Subcutaneous abdominal adipose tissue (tissue), 5 donors: ENCODE data around the gene LUC7L.
A peak's percentile ranks its signal among the peaks of the same experiment; 100 is the strongest.
"Not testable (repeated sequence)": the region's sequence is repeated elsewhere in the genome, so short reads cannot be mapped to it uniquely, and the experiment has no call there.

Source experiments
- H3K27ac ChIP-seq: one replicate; pipeline ENCODE4 v1.7.0; 2013; ENCODE audit warnings: low read depth, mild to moderate bottlenecking, inconsistent platforms, low read length, moderate library complexity
- H3K27me3 ChIP-seq, 5 donors: one replicate each; pipeline ENCODE4 v1.7.0; 2013; ENCODE audit warnings: low read length in 5 of 5, inconsistent platforms in 1 of 5; ENCODE audit not compliant: control insufficient read depth in 5 of 5, insufficient read depth in 4 of 5
- H3K36me3 ChIP-seq, 5 donors: one replicate each; pipeline ENCODE4 v1.7.0; 2013; ENCODE audit warnings: low read length in 5 of 5; ENCODE audit not compliant: control insufficient read depth in 5 of 5, insufficient read depth in 5 of 5
- H3K4me1 ChIP-seq, 5 donors: one replicate each; pipeline ENCODE4 v1.7.0; 2013; ENCODE audit warnings: low read length in 5 of 5, mild to moderate bottlenecking in 3 of 5, moderate library complexity in 1 of 5; ENCODE audit not compliant: control insufficient read depth in 5 of 5, insufficient read depth in 5 of 5
- H3K4me3 ChIP-seq, 5 donors: one replicate each; pipeline ENCODE4 v1.7.0; 2013; ENCODE audit warnings: low read length in 5 of 5, low read depth in 1 of 5
- H3K9ac ChIP-seq, 5 donors: one replicate each; pipeline ENCODE4 v1.7.0; 2013; ENCODE audit warnings: low read length in 5 of 5, mild to moderate bottlenecking in 4 of 5, moderate library complexity in 3 of 5
- H3K9me3 ChIP-seq, 5 donors: one replicate each; pipeline ENCODE4 v1.7.0; 2013; ENCODE audit warnings: low read length in 5 of 5; ENCODE audit not compliant: control insufficient read depth in 5 of 5
- donor health status: healthy.
- donor health status: healthy.
- donor health status: healthy.
- donor health status: healthy.
- donor health status: healthy.

LUC7L gene

DNA sequence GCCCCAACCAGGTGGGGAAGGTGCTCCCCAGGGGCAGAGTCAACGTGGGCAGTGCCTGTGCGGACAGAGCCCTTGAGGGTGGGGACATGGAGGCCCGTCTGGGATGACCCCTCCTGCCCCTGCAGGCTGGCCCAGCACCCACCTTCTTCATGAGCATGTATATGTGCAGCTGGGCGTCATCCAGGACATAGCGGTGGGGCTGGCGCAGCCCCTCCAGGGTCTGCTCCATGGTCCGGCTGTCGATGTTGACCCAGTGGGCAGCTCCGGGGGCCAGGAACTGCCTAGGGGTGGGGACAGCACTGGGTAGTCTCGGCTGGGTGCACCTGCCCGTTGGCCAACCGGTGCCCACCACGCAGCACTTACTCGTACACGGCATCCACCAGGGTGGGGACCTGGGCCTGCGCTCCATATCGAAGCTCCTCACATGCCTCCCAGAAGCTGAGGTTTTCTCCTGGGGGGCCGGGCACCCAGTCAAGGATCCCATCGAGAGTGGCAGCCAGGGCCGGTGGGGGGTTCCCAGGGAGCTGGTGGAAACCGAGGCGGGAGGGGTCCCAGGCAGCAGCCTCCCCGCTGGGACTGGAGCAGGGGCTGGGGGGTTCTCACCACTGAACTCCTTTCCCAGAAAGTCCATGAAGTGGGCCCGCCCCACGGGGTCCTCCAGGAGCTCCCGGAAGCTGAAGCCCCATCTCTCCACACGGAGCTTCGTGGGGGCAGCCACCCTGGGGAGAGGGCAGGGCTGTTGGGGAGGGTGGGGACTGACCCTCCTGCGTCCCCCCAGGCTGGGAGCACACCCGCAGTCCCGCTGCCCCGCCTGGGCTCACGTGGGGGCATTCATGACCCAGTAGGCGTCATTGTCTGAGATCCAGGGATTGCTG is 41.4 kb upstream of the LUC7L start:
- no peak overlapping the region for H3K4me3 ChIP-seq
- peaks cover 0 to 9% (median 0%) of the 10 kb centered on the region in 5 donors for H3K27me3 ChIP-seq
- no peaks in the 10 kb centered on the region for H3K9me3 ChIP-seq
- H3K9ac ChIP-seq: no peak overlapping the region
- H3K4me1 ChIP-seq: peaks cover 0 to 33% (median 19%) of the 10 kb centered on the region in 5 donors
- peaks cover 0 to 2% (median 0%) of the 10 kb centered on the region in 5 donors for H3K36me3 ChIP-seq
- no peak overlapping the region for H3K27ac ChIP-seq

DNA sequence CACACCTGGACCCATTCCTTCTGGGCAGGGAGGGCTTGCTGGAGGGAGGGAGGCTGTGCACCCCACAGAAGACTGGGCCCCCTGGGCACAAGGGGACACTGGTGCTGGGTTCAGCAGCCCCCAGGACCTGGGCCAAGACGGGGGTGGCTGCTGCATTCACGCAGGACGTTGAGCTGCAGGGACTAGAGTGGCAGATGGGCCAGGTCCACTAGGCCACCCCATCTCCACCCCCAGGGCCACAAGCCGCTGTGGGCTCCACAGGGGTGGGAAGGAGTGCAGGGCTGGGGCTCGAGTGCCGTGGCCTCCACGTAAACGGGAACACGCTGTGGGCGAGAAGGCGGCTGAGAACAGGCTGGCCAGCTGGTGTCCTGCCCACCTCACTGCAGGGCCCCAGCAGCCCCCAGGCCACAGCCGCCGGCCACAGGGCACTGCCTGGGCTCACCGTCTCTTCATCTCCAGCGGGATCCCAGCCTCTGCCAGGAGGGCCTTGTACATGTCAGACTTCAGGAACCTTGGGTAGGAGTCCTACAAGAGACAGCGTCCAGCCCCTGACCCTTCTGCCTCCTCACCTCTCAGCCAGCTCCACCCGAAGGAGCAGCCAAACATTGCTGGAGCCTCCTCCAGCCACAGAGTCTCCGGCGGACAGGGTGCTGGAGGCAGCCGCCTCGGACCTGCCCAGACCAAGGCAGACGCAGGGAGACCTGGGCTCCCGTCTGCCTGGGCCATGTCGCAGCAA is 40.0 kb upstream of the LUC7L start:
- peaks cover 0 to 34% (median 22%) of the 10 kb centered on the region in 5 donors for H3K4me1 ChIP-seq
- H3K36me3 ChIP-seq: peaks cover 0 to 15% (median 12%) of the 10 kb centered on the region in 5 donors
- H3K27ac ChIP-seq: no peak overlapping the region
- no peaks in the 10 kb centered on the region for H3K9me3 ChIP-seq
- no peak overlapping the region for H3K9ac ChIP-seq
- H3K4me3 ChIP-seq: no peak overlapping the region
- peaks cover 0 to 3% (median 0%) of the 10 kb centered on the region in 5 donors for H3K27me3 ChIP-seq

DNA sequence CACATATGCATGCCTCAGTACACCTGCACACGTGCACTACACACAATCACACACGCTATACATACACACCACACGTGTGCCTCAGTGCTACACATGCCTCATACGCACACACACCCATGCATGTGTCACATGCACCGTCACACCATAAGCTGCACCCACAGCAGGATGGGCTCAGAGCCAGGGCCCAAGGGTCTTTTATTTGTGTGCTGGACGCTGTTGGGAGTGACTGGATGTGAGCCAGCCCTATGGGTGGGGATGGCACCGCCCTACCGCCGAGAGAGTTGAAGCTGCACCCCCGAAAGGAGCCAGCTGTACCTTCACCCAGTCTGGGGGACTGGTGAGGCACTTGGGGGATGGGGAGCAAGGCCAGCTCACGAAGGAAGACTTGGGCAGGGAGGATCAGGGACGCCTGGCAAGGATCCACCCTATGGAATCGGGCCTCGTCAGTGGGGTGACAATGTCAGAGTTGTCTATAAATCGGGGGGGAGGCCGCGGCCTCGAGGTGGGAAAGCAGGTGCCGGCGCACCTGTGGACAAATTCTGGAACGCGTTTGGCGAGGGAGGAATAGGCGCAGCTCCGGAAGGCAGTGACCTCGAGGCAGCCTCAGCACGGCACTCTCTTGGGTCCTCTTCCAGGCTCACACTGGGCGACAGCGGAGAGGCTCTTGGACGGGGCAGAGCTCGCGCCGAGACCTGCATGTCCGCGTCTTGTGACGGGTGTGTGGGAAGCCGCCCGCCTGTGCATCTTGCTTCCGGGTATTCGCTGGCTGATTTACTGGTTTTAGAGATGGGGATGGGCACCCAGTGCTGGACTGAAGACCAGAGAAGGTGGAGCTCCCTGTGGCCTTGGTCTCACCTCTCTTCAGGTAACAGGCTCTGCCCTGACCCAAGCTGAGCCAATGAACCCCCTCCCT is 39.1 kb upstream of the LUC7L start:
- no peak overlapping the region for H3K4me3 ChIP-seq
- H3K9me3 ChIP-seq: no peaks in the 10 kb centered on the region
- H3K9ac ChIP-seq: no peak overlapping the region
- H3K36me3 ChIP-seq: peaks cover 0 to 23% (median 21%) of the 10 kb centered on the region in 5 donors
- no peaks in the 10 kb centered on the region for H3K27me3 ChIP-seq
- no peak overlapping the region for H3K27ac ChIP-seq
- H3K4me1 ChIP-seq: peaks cover 0 to 41% (median 30%) of the 10 kb centered on the region in 5 donors

DNA sequence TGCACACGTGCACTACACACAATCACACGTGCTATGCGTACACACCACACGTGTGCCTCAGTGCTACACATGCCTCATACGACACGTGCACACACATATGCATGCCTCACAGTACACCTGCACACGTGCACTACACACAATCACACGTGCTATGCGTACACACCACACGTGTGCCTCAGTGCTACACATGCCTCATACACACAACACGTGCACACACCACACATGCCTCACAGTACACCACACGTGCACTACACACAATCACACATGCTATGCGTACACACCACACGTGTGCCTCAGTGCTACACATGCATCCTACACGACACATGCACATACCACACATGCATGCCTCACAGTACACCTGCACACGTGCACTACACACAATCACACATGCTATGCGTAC is 38.3 kb upstream of the LUC7L start:
- Histone ChIP-seq H3K36me3 (peaks cover 0 to 29% (median 25%) of the 10 kb centered on the region in 5 donors), H3K4me1 (peaks cover 0 to 45% (median 31%) of the 10 kb centered on the region in 5 donors)
- H3K9me3 ChIP-seq, H3K9ac ChIP-seq, H3K27ac ChIP-seq, H3K27me3 ChIP-seq, H3K4me3 ChIP-seq: not testable (repeated sequence)

DNA sequence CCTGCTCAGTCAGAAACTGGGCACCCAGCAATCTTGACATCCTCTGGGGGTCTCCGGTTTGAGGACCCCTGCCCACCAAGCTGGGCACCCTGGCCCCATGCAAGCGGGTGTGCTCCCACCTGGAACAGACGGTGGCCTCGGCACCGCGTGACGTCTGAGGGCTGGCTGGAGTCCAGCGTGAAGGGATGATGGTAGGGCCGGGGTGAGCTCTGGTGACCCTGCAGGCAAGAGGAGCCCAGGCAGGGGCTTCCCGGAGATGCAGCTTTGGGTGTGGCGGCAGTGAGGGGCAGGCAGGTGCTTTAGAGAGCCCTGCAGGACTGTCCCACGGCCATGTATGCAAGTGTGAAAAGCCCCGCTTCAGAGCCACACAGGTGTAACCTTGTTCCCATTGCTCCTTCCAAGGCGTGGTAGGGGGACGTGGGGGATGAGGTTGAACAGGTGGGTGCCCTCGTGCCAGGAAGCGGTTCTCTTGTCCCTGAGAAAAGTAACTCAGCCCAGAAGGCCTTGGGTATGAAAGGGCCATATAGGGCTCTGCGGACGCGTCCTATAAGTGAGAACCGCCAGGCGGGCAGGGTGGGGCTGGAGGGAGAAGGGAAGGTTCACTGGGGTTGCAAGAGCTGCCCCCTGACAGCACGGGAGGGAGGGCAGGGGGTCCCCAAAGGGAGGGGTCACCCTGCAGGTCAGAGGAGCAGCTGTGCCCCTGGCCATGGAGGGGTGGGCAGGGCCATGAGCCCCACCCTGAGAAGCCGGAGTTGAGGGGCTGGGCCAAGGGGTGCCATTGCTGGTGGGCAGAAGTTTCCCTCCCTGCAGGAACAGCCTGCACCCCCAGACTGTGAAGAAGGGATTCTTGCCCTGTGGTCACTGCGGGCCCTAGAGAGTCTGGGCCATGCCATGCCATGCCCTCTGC is 37.3 kb upstream of the LUC7L start:
- Histone ChIP-seq H3K9me3 (no peaks in the 10 kb centered on the region), H3K27ac (no peak overlapping the region), H3K4me3 (no peak overlapping the region), H3K9ac (no peak overlapping the region), H3K36me3 (peaks cover 0 to 40% (median 36%) of the 10 kb centered on the region in 5 donors), H3K27me3 (no peaks in the 10 kb centered on the region), H3K4me1 (peaks cover 0 to 45% (median 31%) of the 10 kb centered on the region in 5 donors)

DNA sequence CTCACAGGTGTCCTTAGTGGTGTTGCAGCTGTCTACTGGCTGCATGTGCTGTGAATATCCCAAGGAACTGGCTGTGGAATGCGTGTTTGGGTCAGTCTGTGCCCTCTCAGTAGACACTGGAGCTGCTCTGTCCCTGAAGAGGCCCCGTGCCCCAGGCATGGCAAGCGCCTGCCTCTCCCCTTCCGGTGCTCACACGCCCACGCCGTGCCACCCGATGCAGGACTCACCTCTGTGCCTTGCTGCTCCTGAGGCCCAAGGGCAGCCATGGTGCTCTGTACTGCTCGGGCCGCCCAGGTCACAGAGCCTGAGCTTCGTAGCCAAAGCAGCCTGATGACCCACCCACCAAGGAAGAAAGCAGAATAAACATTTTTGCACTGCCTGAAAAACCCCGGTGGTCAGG is 36.5 kb upstream of the LUC7L start:
- H3K4me1 ChIP-seq: peaks cover 0 to 45% (median 31%) of the 10 kb centered on the region in 5 donors
- H3K27me3 ChIP-seq: no peaks in the 10 kb centered on the region
- H3K36me3 ChIP-seq: peaks cover 0 to 48% (median 42%) of the 10 kb centered on the region in 5 donors
- peak overlapping the region in 1 of 5 donors; percentile 7 for H3K9ac ChIP-seq
- peak overlapping the region in 1 of 5 donors; percentile 30 for H3K4me3 ChIP-seq
- H3K9me3 ChIP-seq: no peaks in the 10 kb centered on the region
- no peak overlapping the region for H3K27ac ChIP-seq

DNA sequence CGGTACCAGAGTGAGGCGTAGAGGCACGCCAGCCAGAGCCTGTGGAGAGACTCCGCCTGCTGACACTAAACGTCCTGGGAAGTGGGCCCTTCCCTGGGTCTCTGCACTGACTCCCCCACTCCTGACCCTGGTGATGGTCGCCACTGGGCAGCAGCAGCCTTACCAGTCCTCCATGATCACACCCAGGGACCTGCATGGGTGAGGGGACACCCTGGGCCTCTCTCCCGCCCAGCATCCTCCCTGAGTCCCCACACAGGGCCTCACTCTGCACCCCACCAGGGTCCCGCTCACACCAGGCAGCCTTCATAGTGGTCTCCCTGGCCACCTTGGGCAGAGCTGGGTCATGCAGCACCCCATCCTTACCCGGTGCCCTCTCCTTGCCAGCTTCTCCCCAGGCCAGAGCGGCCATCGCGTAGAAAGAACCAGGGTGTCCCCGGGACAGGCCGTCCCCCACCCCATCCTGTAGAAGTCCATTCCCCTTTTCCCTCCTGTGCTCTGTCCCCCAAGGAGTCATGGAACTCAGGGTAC is 35.8 kb upstream of the LUC7L start:
- H3K4me3 ChIP-seq: no peak overlapping the region
- H3K4me1 ChIP-seq: peaks cover 0 to 45% (median 31%) of the 10 kb centered on the region in 5 donors
- no peak overlapping the region for H3K27ac ChIP-seq
- H3K9ac ChIP-seq: peak overlapping the region in 1 of 5 donors; percentile 7
- no peaks in the 10 kb centered on the region for H3K27me3 ChIP-seq
- peaks cover 0 to 54% (median 48%) of the 10 kb centered on the region in 5 donors for H3K36me3 ChIP-seq
- no peaks in the 10 kb centered on the region for H3K9me3 ChIP-seq

DNA sequence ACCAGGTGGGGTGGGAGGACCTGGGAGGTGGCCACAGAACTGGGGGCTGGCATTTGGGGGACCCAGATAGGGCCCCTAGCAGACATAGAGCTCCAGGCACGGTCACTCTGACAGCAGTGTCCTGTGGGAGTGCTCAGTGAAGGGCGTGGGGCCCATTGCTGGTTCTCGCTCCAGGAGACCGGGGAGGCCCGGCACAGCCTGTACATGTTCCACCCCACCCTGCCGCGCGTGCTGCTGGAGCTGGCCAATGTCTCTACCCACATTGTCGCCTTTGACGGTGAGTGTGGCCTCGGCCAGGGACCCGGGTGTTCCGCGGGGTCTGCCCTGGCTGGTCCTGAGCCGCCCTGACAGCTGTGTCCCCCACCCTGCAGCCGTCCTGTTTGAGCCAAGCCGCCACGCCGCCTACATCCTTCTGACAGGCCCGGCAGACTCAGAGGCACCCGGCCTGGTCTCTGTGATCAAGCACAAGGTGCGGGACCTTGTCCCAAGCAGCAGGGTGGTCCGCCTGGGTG is 35.2 kb upstream of the LUC7L start:
- no peak overlapping the region for H3K9ac ChIP-seq
- H3K9me3 ChIP-seq: no peaks in the 10 kb centered on the region
- H3K27ac ChIP-seq: no peak overlapping the region
- no peaks in the 10 kb centered on the region for H3K27me3 ChIP-seq
- H3K4me3 ChIP-seq: no peak overlapping the region
- peaks cover 0 to 45% (median 31%) of the 10 kb centered on the region in 5 donors for H3K4me1 ChIP-seq
- H3K36me3 ChIP-seq: peaks cover 0 to 60% (median 54%) of the 10 kb centered on the region in 5 donors
